Loucy (cell line): ENCODE results near the gene PKN1.

Experiments used
- EZH2phosphoT487 ChIP-seq: fragments of 200-600 bp; IDR thresholded peaks from 2 replicates; pipeline ENCODE4 v1.6.1; 2018; ENCODE audit warnings: antibody characterized with exemption, mild to moderate bottlenecking, moderate library complexity, borderline replicate concordance
- TF ChIP-seq, protein P1 (sequence below): fragments of 200-600 bp; sonication (generic); conservative IDR thresholded peaks from 2 replicates; pipeline ENCODE4 v1.5.1; 2014; ENCODE audit warnings: mild to moderate bottlenecking, antibody characterized with exemption, low read length

- TF ChIP-seq, protein P1, sequence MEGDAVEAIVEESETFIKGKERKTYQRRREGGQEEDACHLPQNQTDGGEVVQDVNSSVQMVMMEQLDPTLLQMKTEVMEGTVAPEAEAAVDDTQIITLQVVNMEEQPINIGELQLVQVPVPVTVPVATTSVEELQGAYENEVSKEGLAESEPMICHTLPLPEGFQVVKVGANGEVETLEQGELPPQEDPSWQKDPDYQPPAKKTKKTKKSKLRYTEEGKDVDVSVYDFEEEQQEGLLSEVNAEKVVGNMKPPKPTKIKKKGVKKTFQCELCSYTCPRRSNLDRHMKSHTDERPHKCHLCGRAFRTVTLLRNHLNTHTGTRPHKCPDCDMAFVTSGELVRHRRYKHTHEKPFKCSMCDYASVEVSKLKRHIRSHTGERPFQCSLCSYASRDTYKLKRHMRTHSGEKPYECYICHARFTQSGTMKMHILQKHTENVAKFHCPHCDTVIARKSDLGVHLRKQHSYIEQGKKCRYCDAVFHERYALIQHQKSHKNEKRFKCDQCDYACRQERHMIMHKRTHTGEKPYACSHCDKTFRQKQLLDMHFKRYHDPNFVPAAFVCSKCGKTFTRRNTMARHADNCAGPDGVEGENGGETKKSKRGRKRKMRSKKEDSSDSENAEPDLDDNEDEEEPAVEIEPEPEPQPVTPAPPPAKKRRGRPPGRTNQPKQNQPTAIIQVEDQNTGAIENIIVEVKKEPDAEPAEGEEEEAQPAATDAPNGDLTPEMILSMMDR, result no peak
- no peak for TF ChIP-seq EZH2phosphoT487
These were observed 6.9 kb downstream of the PKN1 start for GRCh38 chr19:14440049-14440448.
